HG02884 (cell line): Measurements from ENCODE around the gene RBPJL.

ENCODE experiments used
- ATAC-seq: cut with Tn5 transposase; IDR thresholded peaks from one replicate; pipeline ENCODE4 v1.9.1; 2021; ENCODE audit warnings: mild to moderate bottlenecking, moderate library complexity; ENCODE audit not compliant: unreplicated experiment

RBPJL gene

GRCh38 chr20:45292343-45292742, 14.3 kb upstream of the RBPJL start:
- no peak for ATAC-seq

GRCh38 chr20:45293041-45294002, 13.3 kb upstream of the RBPJL start:
- ATAC-seq: no peak

GRCh38 chr20:45294003-45294368, 12.7 kb upstream of the RBPJL start:
- no peak for ATAC-seq

GRCh38 chr20:45294659-45295058, 12.0 kb upstream of the RBPJL start:
- no peak for ATAC-seq

- no peak for ATAC-seq
Measured at GRCh38 chr20:45297786-45298497, 8.7 kb upstream of the RBPJL start.

DNA sequence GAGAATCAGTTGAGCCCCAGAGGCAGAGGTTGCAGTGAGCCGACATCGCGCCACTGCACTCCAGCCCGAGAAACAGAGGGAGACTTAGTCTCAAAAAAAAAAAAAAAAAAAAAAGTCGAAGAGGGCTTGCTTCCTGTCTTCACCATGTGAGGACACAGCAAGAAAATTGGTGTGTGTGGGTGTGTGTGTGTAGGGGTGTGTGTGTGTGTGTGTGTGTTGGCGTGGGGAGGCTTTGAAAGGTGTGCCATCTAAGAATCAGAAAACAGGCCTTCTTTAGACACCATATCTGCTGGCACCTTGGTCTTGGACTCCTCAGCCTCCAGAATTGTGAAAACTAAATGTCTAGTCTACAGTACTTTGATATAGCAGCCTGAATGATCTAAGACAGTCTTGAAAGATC, 6.9 kb upstream of the RBPJL start:
- ATAC-seq: no peak

DNA sequence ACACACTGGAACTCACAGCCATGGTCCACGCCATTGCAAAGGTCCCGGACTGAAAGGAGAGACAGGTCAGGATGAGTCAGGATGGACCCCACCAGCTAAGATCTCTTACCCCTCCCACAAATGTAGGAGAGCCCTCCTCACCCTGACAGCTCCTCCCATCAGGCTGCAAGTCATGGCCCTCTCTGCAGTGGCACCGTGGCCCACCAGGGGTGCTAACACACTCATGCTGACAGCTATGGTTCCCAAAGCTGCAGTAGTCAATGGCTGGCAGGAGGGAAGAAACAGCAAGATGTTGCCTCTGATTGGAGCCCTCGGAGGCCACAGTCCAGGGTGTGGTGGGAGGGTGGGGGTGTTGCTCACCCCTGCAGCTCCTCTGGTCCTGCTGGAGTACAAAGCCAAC, 5.7 kb upstream of the RBPJL start:
- ATAC-seq: no peak

DNA sequence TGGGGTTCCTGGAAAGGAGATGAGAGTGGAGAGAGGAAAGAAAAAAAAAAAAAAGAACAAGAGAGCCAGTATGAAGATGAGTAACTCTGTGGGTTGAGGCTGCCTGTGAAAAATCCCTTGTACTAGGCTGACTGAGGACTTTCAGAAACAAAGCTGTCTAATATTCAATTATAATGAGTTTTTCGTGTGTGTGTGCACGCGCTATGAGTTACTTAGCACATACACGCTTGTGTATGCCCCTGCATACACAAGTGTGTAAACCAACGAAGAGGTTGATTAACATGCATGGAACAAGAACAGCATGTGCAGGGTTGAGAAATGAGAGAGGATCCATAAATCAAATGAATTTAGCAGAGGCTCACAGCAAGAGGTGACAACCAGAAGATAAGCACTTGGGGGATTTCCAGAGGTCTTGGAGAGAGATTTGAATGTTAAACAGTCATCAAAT, 4.8 kb upstream of the RBPJL start:
- ATAC-seq: no peak

GRCh38 chr20:45303586-45304463, 2.8 kb upstream of the RBPJL start:
- ATAC-seq: no peak

GRCh38 chr20:45304464-45304999, 2.1 kb upstream of the RBPJL start:
- ATAC-seq: no peak

GRCh38 chr20:45305262-45305661, 1.4 kb upstream of the RBPJL start:
- no peak for ATAC-seq

DNA sequence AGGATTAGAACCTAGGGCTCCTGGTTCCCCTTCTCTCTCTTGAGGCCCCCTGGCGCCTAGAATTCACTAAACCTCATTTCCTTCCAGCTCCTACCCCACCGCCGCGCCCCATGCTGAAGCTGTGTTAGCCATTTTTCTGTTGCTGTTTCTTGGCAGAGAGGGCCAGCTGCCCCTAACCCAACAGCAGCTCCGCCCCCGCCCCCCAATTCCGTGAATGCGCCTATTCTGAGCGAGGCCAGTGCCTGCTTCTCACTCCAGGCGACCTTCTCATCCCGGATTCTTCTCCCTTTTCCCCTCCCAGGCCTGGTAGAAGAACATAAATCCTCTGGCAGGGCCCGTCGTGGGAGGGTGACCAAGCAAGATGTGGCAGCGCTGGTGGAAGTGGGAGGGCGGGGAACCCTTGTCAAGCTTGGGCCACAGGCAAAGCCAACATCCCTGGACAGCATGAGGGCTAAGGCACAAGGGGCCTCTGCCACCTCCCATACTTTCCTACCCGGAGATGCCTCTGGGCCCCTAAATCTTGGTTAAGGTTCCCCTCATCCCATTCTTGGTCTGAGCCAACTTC, 518 bp downstream of the RBPJL start:
- no peak for ATAC-seq

GRCh38 chr20:45308117-45308778, 1.6 kb downstream of the RBPJL start, which contains the start of gene MATN4:
MATN4 (minus strand) TSS chr20:45308299; CDS start chr20:45305582, 2,717 bp downstream.
- no peak for ATAC-seq

GRCh38 chr20:45309075-45309474, 2.4 kb downstream of the RBPJL start:
- ATAC-seq: no peak

GRCh38 chr20:45311589-45312211, 5.1 kb downstream of the RBPJL start:
- no peak for ATAC-seq

- no peak for ATAC-seq
Measured at GRCh38 chr20:45312241-45312640, 5.6 kb downstream of the RBPJL start.

GRCh38 chr20:45313065-45313695, 6.5 kb downstream of the RBPJL start:
- ATAC-seq: no peak

DNA sequence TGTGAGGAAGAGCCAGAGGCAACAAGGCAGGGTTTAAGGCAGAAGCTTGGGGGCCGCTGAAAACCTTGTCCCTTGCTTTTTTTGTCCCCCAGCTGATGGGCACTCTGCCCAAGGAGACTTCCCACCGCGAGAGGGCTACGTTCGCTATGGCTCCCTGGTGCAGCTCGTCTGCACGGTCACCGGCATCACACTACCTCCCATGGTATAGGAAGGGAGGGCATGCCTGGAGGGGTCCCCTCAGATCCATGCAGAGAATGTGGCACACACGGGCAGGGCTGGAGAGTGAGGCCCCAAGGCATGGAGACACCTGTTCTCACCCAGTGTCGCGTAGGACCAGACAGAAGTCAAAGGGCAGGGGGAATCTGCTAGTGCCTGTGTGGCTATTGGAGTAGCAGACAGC, 7.3 kb downstream of the RBPJL start:
- ATAC-seq: no peak

DNA sequence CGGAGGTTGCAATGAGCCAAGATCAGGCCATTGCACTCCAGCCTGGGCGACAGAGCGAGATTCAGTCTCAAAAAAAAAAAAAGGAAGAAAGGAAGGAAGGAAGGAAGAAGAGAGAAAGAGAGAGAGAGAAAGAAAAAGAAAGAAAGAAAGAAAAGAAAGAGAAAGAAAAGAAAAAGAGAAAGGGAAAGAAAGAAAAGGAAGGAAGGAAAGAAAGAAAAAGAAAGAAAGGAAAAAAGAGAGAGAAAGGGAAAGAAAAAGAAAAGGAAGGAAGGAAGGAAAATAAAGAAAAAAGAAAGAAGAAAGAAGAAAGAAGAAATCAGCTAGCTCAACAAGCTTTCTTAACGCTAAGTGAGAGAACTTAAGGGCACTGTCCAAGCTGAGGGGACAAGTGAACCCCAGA, 9.0 kb downstream of the RBPJL start:
- ATAC-seq: no peak
